B cell (primary cell): ENCODE data around the gene PPP1R27. TPM values are rescaled to one million over a fixed set of nuclear protein-coding genes. Genes with fewer than 3 reads are reported as not detected.

ENCODE experiments used
- ATAC-seq: fragments of 200-7000 bp; cut with Tn5 transposase; one replicate; pipeline ENCODE4 v1.10.0; 2021; ENCODE audit warnings: low read depth, mild to moderate bottlenecking, moderate number of reproducible peaks, moderate library complexity
- CTCF ChIA-PET: fragments of 350-600 bp; sonication (Branson Sonifier 250); formaldehyde crosslinking; loops from one replicate; lab custom pipeline; 2021; ENCODE audit warnings: antibody characterized with exemption, inconsistent platforms; lab: Charles Lee
- POLR2A ChIA-PET: fragments of 350-600 bp; sonication (Branson Sonifier 250); formaldehyde crosslinking; loops from one replicate; lab custom pipeline; 2021; ENCODE audit warnings: antibody characterized with exemption; lab: Charles Lee
- DNase-seq: peaks from one replicate; pipeline ENCODE4 v3.0.0; 2013
- H2AFZ ChIP-seq: 2 replicates; pipeline ENCODE4 v1.6.1; 2012; ENCODE audit warnings: mild to moderate bottlenecking, low read depth, low read length; ENCODE audit not compliant: insufficient read depth, poor library complexity, severe bottlenecking
- H3K27ac ChIP-seq, 2 donors: 1 replicate in 1 of 2; 2 replicates in 1 of 2; pipeline ENCODE4 v1.5.1; 2012 to 2013; ENCODE audit warnings: low read length in 2 of 2, mild to moderate bottlenecking in 2 of 2, moderate library complexity in 1 of 2
- H3K27me3 ChIP-seq, 4 experiments: fragments of 200-600 bp in 1 of 4; sonication (generic) in 1 of 4; replicated peaks in 1 of 4; 1 replicate in 2 of 4; 2 replicates in 2 of 4; pipeline versions ENCODE4 v1.6.1 to v1.7.0; 2013 to 2016; ENCODE audit warnings: low read length in 3 of 4, mild to moderate bottlenecking in 2 of 4, mixed read lengths in 1 of 4, moderate library complexity in 1 of 4; ENCODE audit not compliant: insufficient read depth in 4 of 4, control insufficient read depth in 3 of 4; ENCODE audit errors: control extremely low read depth in 1 of 4
- H3K36me3 ChIP-seq, 2 experiments: replicated peaks in 1 of 2; 1 replicate in 1 of 2; 2 replicates in 1 of 2; pipeline versions ENCODE4 v1.6.1 to v1.7.1; 2013; ENCODE audit warnings: low read length in 1 of 2; ENCODE audit not compliant: insufficient read depth in 2 of 2, control insufficient read depth in 1 of 2; ENCODE audit errors: control extremely low read depth in 1 of 2, extremely low read depth in 1 of 2
- H3K4me1 ChIP-seq, 2 donors: fragments of 200-600 bp in 1 of 2; sonication (generic) in 1 of 2; 1 replicate in 1 of 2; 2 replicates in 1 of 2; pipeline versions ENCODE4 v1.5.1 to v1.6.1; 2013 to 2017; ENCODE audit warnings: low read length in 2 of 2; ENCODE audit not compliant: control insufficient read depth in 2 of 2, insufficient read depth in 2 of 2
- H3K4me2 ChIP-seq: replicated peaks from 2 replicates; pipeline ENCODE3; 2012; ENCODE audit warnings: mild to moderate bottlenecking, low read depth, low read length; ENCODE audit not compliant: poor library complexity, severe bottlenecking
- H3K4me3 ChIP-seq, 5 experiments: fragments of 200-600 bp in 1 of 5; sonication (generic) in 1 of 5; 1 replicate in 3 of 5; 2 replicates in 2 of 5; pipeline versions ENCODE4 v1.5.1 to v1.7.0; 2011 to 2016; ENCODE audit warnings: low read length in 4 of 5, mild to moderate bottlenecking in 4 of 5, low read depth in 2 of 5, control low read depth in 1 of 5, moderate library complexity in 1 of 5; ENCODE audit not compliant: insufficient read depth in 1 of 5; ENCODE audit errors: control extremely low read depth in 1 of 5, extremely low read depth in 1 of 5
- H3K79me2 ChIP-seq: fragments of 200-600 bp; sonication (generic); one replicate; pipeline ENCODE4 v1.6.0; 2016; ENCODE audit warnings: low read length; ENCODE audit not compliant: control insufficient read depth, insufficient read depth
- H3K9ac ChIP-seq: fragments of 200-600 bp; sonication (generic); 2 replicates; pipeline ENCODE4 v1.6.1; 2017; ENCODE audit warnings: mild to moderate bottlenecking, low read length, moderate library complexity
- H3K9me3 ChIP-seq, 3 donors: one replicate each; pipeline versions ENCODE4 v1.6.1 to v1.7.1; 2013; ENCODE audit warnings: low read length in 2 of 3; ENCODE audit not compliant: control insufficient read depth in 2 of 3, insufficient read depth in 1 of 3; ENCODE audit errors: control extremely low read depth in 1 of 3
- H4K20me1 ChIP-seq: 2 replicates; pipeline ENCODE4 v1.6.0; 2012; ENCODE audit warnings: mild to moderate bottlenecking, low read length; ENCODE audit not compliant: insufficient read depth, control insufficient read depth, poor library complexity, severe bottlenecking
- H3K27ac Mint-ChIP-seq: one replicate; pipeline ENCODE4 v1.8.0; 2021; ENCODE audit warnings: mixed read lengths
- H3K27me3 Mint-ChIP-seq: one replicate; pipeline ENCODE4 v1.8.0; 2021; ENCODE audit warnings: mixed read lengths
- H3K4me1 Mint-ChIP-seq: one replicate; pipeline ENCODE4 v1.8.0; 2021; ENCODE audit warnings: mixed read lengths
- H3K4me3 Mint-ChIP-seq: one replicate; pipeline ENCODE4 v1.8.0; 2021; ENCODE audit warnings: mixed read lengths
- H3K9me3 Mint-ChIP-seq: one replicate; pipeline ENCODE4 v1.8.0; 2022; ENCODE audit warnings: mixed read lengths; ENCODE audit not compliant: insufficient read depth
- CTCF ChIP-seq: fragments of 200-600 bp; IDR thresholded peaks from one replicate; pipeline ENCODE4 v1.8.0; 2022; ENCODE audit warnings: antibody characterized with exemption, mild to moderate bottlenecking
- EZH2 ChIP-seq: IDR thresholded peaks from 2 replicates; pipeline ENCODE4 v1.6.1; 2012; ENCODE audit warnings: borderline replicate concordance, low read depth, mild to moderate bottlenecking, moderate library complexity, low read length; ENCODE audit not compliant: insufficient read depth, poor library complexity, severe bottlenecking
- WGBS: methylation state at CpG from one replicate; pipeline ENCODE4 v1.1.5; 2013; ENCODE audit warnings: missing lambda C conversion rate; ENCODE audit not compliant: insufficient coverage; 5-methylcytosine and 5-hydroxymethylcytosine counted together
- intact Hi-C: fragments of 100-400 bp; cut with micrococcal nuclease; formaldehyde crosslinking; loops from one replicate; pipeline ENCODE4 v1.10.0; 2022
- polyA plus RNA-seq: library from polyadenylated mRNA; depleted of rRNA; stranded (reverse); fragments of >200 nt; gene quantifications from 2 replicates; pipeline ENCODE4 v1.2.3, GENCODE V29; 2012
- total RNA-seq, 2 donors: library from RNA; stranded (reverse); fragments of 120-200 nt in 1 of 2; gene quantifications; 1 replicate in 1 of 2; 2 replicates in 1 of 2; pipeline versions ENCODE4 v1.2.3 to v1.2.4, GENCODE V29; 2013 to 2022

PPP1R27 gene
- total and polyA plus RNA-seq, 2 donors (not counting 1 experiment from before 2014, with no cell fraction given), result not detected

- ChIA-PET CTCF (interaction anchor here (0.6 to 2.0 kb wide), 10 partner anchors 8 to 578 kb away, joined by 3 to 7 read pairs (median 3); partner anchors contain the start of genes MCRIP1 and P4HB), POLR2A (interaction anchor here (0.5 to 2.5 kb wide), 6 partner anchors 9 to 57 kb away, joined by 3 to 15 read pairs (median 5); partner anchors contain the start of genes MCRIP1 and P4HB)
- Histone ChIP-seq H4K20me1 (peaks cover 58% of the 10 kb centered on the region), H3K4me3 (peak overlapping the region in 4 of 5 experiments; percentile 79 to 90 (median 86)), H3K27me3 (no peaks in the 10 kb centered on the region), H3K9ac (peak overlapping the region; percentile 93), H3K9me3 (no peaks in the 10 kb centered on the region), H3K4me2 (peak overlapping the region; percentile 98), H3K27ac (peak overlapping the region; percentile 90 to 91), H2AFZ (no peak overlapping the region), H3K79me2 (peaks cover 54% of the 10 kb centered on the region), H3K36me3 (peaks cover 1 to 27% of the 10 kb centered on the region in 2 experiments), H3K4me1 (peaks cover 22 to 39% of the 10 kb centered on the region in 2 donors)
- Mint-ChIP-seq H3K4me3 (peak overlapping the region; percentile 86), H3K4me1 (peaks cover 33% of the 10 kb centered on the region), H3K27ac (peak overlapping the region; percentile 88), H3K27me3 (no peaks in the 10 kb centered on the region), H3K9me3 (no peaks in the 10 kb centered on the region)
- WGBS, result 50% methylated on average over 48 of the region's 52 CpGs
- ATAC-seq, result peak; percentile 18
- DNase-seq, result peak; percentile 62
- no peak for TF ChIP-seq EZH2
- TF ChIP-seq CTCF, result peak; percentile 86
- intact Hi-C loops, result loop anchor here (1.0 to 10.0 kb wide), 4 partner anchors 22 to 425 kb away; partner anchors contain the start of genes ALYREF, ANAPC11, MAFG and SIRT7
Measured at GRCh38 chr17:81869221-81870130, 34.6 kb upstream of the PPP1R27 start.
